Measurements from ENCODE around the gene MSRB3. TPM values are rescaled to one million over a fixed set of nuclear protein-coding genes. Genes with fewer than 3 reads are reported as not detected.

MSRB3 gene
- total RNA-seq, 1 donor from 2014 or later = 44.2 TPM

- DNase-seq (ENCODE audit: low read depth in 2 of 2) = peak in 1 of 2 donors; percentile 56
Measured at GRCh38 chr12:65495233-65495632, 216.8 kb downstream of the MSRB3 start.

- no peak for DNase-seq (ENCODE audit: low read depth in 2 of 2)
Measured at GRCh38 chr12:65496617-65497016, 218.1 kb downstream of the MSRB3 start.

GRCh38 chr12:65497660-65498059 is 219.2 kb downstream of the MSRB3 start:
- no peak for DNase-seq (ENCODE audit: low read depth in 2 of 2)

- DNase-seq (ENCODE audit: low read depth in 2 of 2) = no peak
Measured at GRCh38 chr12:65499167-65499566, 220.7 kb downstream of the MSRB3 start.

- peak in 1 of 2 donors; percentile 30 for DNase-seq (ENCODE audit: low read depth in 2 of 2)
Measured at GRCh38 chr12:65500091-65500900, 221.8 kb downstream of the MSRB3 start.

- no peak for DNase-seq (ENCODE audit: low read depth in 2 of 2)
Measured at GRCh38 chr12:65501093-65501621, 222.7 kb downstream of the MSRB3 start.

GRCh38 chr12:65501935-65502334 is 223.5 kb downstream of the MSRB3 start:
- DNase-seq (ENCODE audit: low read depth in 2 of 2) = no peak

- DNase-seq (ENCODE audit: low read depth in 2 of 2) = no peak
Measured at GRCh38 chr12:65504417-65504816, 225.9 kb downstream of the MSRB3 start.

GRCh38 chr12:65505386-65506121 is 227.1 kb downstream of the MSRB3 start:
- no peak for DNase-seq (ENCODE audit: low read depth in 2 of 2)

GRCh38 chr12:65508276-65509035 is 230.0 kb downstream of the MSRB3 start:
- DNase-seq (ENCODE audit: low read depth in 2 of 2) = peak in 1 of 2 donors; percentile 52

GRCh38 chr12:65510007-65510406 is 231.5 kb downstream of the MSRB3 start:
- no peak for DNase-seq (ENCODE audit: low read depth in 2 of 2)

GRCh38 chr12:65510584-65511050 is 232.1 kb downstream of the MSRB3 start:
- DNase-seq (ENCODE audit: low read depth in 2 of 2) = peak; percentile 21 to 81

GRCh38 chr12:65511134-65511834 is 232.8 kb downstream of the MSRB3 start:
- peak; percentile 46 to 61 for DNase-seq (ENCODE audit: low read depth in 2 of 2)

GRCh38 chr12:65511912-65512311 is 233.4 kb downstream of the MSRB3 start:
- no peak for DNase-seq (ENCODE audit: low read depth in 2 of 2)

Other genes starting within 250 kb of the MSRB3 start
- not detected in 2 replicates for gene WIF1, start 157.4 kb upstream of the MSRB3 start, total RNA-seq
- 17.0 and 23.0 TPM in 2 replicates for gene LEMD3, start 109.1 kb upstream of the MSRB3 start, total RNA-seq

Measured in lung microvascular endothelial cell (primary cell).